Aorta (tissue), 5 donors: ENCODE data around the gene CAMK2D. TPM values are rescaled to one million over a fixed set of nuclear protein-coding genes. Genes with fewer than 3 reads are reported as not detected.

ENCODE experiments used
- ATAC-seq: fragments of 200-7000 bp; cut with Tn5 transposase; one replicate; pipeline ENCODE4 v1.9.1; 2022; ENCODE audit warnings: moderate library complexity; ENCODE audit not compliant: low FRiP score
- DNase-seq, 2 donors: peaks; one replicate each; pipeline ENCODE4 v3.0.0-alpha.2; 2020
- H3K27ac ChIP-seq, 2 donors: one replicate each; pipeline ENCODE4 v1.5.1; 2013; ENCODE audit warnings: low read length in 2 of 2, mild to moderate bottlenecking in 2 of 2, moderate library complexity in 2 of 2, control low read depth in 1 of 2, inconsistent platforms in 1 of 2, low read depth in 1 of 2
- H3K27me3 ChIP-seq, 2 donors: one replicate each; pipeline ENCODE4 v1.6.1; 2013; ENCODE audit warnings: control low read depth in 1 of 2, low read length in 1 of 2, mild to moderate bottlenecking in 1 of 2, moderate library complexity in 1 of 2; ENCODE audit not compliant: insufficient read depth in 2 of 2, control insufficient read depth in 1 of 2
- H3K36me3 ChIP-seq, 2 donors: one replicate each; pipeline ENCODE4 v1.6.1; 2013; ENCODE audit warnings: control low read depth in 1 of 2, low read length in 1 of 2, mild to moderate bottlenecking in 1 of 2; ENCODE audit not compliant: insufficient read depth in 2 of 2, control insufficient read depth in 1 of 2
- H3K4me1 ChIP-seq, 2 donors: one replicate each; pipeline ENCODE4 v1.6.1; 2013; ENCODE audit warnings: low read length in 2 of 2, control low read depth in 1 of 2, mild to moderate bottlenecking in 1 of 2, moderate library complexity in 1 of 2; ENCODE audit not compliant: insufficient read depth in 2 of 2, control insufficient read depth in 1 of 2
- H3K4me3 ChIP-seq, 2 donors: one replicate each; pipeline ENCODE4 v1.5.1; 2013; ENCODE audit warnings: low read length in 2 of 2, control low read depth in 1 of 2, mild to moderate bottlenecking in 1 of 2
- H3K9me3 ChIP-seq: one replicate; pipeline ENCODE4 v1.6.1; 2013; ENCODE audit warnings: mild to moderate bottlenecking, low read length; ENCODE audit not compliant: control insufficient read depth
- WGBS, 2 donors: extraction: QIAGEN DNeasy Blood & Tissue Kit; methylation state at CpG; one replicate each; pipeline ENCODE4 v1.1.7; 2013; 5-methylcytosine and 5-hydroxymethylcytosine counted together
- intact Hi-C, 2 donors: fragments of 100-400 bp; cut with DNase I; formaldehyde crosslinking; loops; one replicate each; pipeline versions ENCODE4 v1.14.2 to v1.15.0; 2022
- polyA plus RNA-seq, 2 donors: library from polyadenylated mRNA; stranded (reverse); fragments of 200-250 nt; gene quantifications; one replicate each; pipeline ENCODE4 v1.2.3, GENCODE V29; 2013
- total RNA-seq, 2 donors: library from RNA; stranded (reverse); fragmentation: NEBNext Ultra II Directional; extraction: Animal tissue kit (Norgen Biotek cat#: 25700); gene quantifications; one replicate each; pipeline ENCODE4 v1.2.1, GENCODE V29; 2021
- donor health status: healthy with polysubstance abuse.
- donor health status: Bipolar disorder and iron deficiency.
- donor health status: DM: no; HTN: no; CAD: no.
- donor health status: DM: no; HTN: no; CAD: no.
- donor health status: DM: yes; HTN: yes; CAD: no.

The CAMK2D gene
- total and polyA plus RNA-seq, 4 donors: 18.7 to 71.8 (median 37.7) TPM

DNA sequence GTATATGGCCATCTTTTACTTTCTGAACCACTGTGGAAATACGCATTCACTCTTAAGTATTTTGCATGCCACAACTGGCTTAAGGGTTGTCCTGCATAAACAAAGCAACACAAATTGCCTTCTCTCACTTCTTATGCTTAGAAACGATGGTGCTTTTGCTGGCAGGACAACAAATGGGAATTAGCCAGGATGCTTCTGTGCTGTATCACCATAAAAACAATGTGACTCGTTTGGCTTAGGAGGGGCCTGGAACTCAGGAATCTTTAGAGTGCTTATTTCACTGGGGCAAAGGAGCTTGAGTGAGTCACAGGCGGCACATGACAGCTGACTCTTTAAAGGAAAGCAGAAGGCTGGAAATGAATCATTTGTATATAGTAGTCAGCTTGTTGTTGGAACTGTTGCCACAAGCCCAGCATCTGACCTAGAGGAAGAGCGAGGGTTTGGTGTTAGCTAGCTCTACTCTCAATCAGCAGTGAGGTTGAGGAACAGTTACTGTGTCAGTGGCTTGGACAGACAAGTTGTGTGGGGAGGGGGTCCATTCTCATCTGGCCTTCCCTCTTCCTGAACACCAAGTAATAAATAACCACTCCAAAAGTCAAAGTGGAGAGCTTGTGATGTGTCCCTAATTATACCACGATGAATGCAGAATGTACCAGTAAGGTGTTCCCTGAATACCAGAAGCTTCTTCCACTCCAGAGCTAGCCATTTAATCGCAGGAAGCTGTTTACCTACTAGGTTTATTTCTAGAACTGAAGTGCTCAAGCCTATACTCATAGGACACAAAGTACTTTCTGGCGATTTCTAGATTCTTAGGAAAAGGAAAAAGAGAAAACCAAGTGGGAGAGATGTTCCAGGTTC lies 293.1 kb downstream of the CAMK2D start:
- no peaks in the 10 kb centered on the region for H3K9me3 ChIP-seq
- intact Hi-C loops: loop anchor here (2.0 to 10.0 kb wide), 3 partner anchors 24 to 286 kb away; no protein-coding TSS in a partner anchor
- peak; percentile 94 for ATAC-seq
- no peaks in the 10 kb centered on the region for H3K27me3 ChIP-seq
- peaks cover 3 to 7% of the 10 kb centered on the region in 2 donors for H3K4me1 ChIP-seq
- peak; percentile 91 to 92 for DNase-seq
- H3K36me3 ChIP-seq: no peaks in the 10 kb centered on the region
- peak overlapping the region in 1 of 2 donors; percentile 26 for H3K4me3 ChIP-seq
- WGBS, 2 donors: 11% methylated on average over 8 of the region's 8 CpGs
- H3K27ac ChIP-seq: peak overlapping the region; percentile 94 to 97

- peaks cover 2 to 7% of the 10 kb centered on the region in 2 donors for H3K4me1 ChIP-seq
- no peaks in the 10 kb centered on the region for H3K27me3 ChIP-seq
- intact Hi-C loops: loop anchor here in 1 of 2 donors (5.0 to 10.0 kb wide), 2 partner anchors 70 to 287 kb away; no protein-coding TSS in a partner anchor
- H3K4me3 ChIP-seq: no peak overlapping the region
- peak overlapping the region in 1 of 2 donors; percentile 97 for H3K27ac ChIP-seq
- WGBS, 2 donors: 15 to 18% methylated on average over 2 of the region's 2 CpGs
- DNase-seq: no peak
- H3K36me3 ChIP-seq: no peaks in the 10 kb centered on the region
- H3K9me3 ChIP-seq: no peaks in the 10 kb centered on the region
- peak; percentile 52 for ATAC-seq
Measured at GRCh38 chr4:113467581-113467980, 294.0 kb downstream of the CAMK2D start.

GRCh38 chr4:113462286-113462685 lies 299.3 kb downstream of the CAMK2D start:
- H3K27ac ChIP-seq: no peak overlapping the region
- H3K4me1 ChIP-seq: no peaks in the 10 kb centered on the region
- H3K27me3 ChIP-seq: no peaks in the 10 kb centered on the region
- DNase-seq (no peak), ATAC-seq (no peak)
- 99 to 100% methylated on average over 1 of the region's 1 CpG for WGBS, 2 donors
- no peaks in the 10 kb centered on the region for H3K36me3 ChIP-seq
- intact Hi-C loops: loop anchor here in 1 of 2 donors (10.0 kb wide), 1 partner anchor 293 kb away; no protein-coding TSS in a partner anchor
- no peak overlapping the region for H3K4me3 ChIP-seq
- no peaks in the 10 kb centered on the region for H3K9me3 ChIP-seq

DNA sequence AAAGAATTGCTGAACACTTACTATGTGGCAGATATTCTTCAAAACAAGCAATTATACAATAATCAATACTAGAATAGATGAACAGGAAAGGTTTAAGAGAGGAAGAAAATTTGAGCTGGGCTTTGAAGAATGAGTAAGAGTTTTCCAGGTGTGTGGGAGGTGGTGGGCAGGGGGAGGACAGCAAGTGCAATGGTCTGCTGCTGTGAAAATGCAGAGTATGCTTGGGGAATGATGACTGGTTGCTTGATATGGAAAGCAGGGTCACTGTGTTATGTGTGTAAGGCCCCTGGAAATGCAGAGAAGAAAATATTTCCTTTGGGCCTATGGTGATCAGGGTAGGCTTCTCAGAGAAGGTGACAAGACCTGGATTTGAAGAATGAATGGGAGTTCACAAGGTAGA lies 300.3 kb downstream of the CAMK2D start:
- H3K4me1 ChIP-seq: no peaks in the 10 kb centered on the region
- no peak for ATAC-seq
- intact Hi-C loops: loop anchor here in 1 of 2 donors (10.0 kb wide), 1 partner anchor 294 kb away; no protein-coding TSS in a partner anchor
- H3K27ac ChIP-seq: no peak overlapping the region
- H3K9me3 ChIP-seq: no peaks in the 10 kb centered on the region
- H3K36me3 ChIP-seq: no peaks in the 10 kb centered on the region
- H3K27me3 ChIP-seq: no peaks in the 10 kb centered on the region
- no peak for DNase-seq
- H3K4me3 ChIP-seq: no peak overlapping the region

GRCh38 chr4:113457886-113458285 lies 303.7 kb downstream of the CAMK2D start:
- intact Hi-C loops: no loop called here
- Histone ChIP-seq H3K9me3 (no peaks in the 10 kb centered on the region), H3K4me1 (no peaks in the 10 kb centered on the region), H3K27ac (no peak overlapping the region), H3K27me3 (no peaks in the 10 kb centered on the region), H3K4me3 (no peak overlapping the region), H3K36me3 (no peaks in the 10 kb centered on the region)
- no peak for DNase-seq
- ATAC-seq: no peak

- DNase-seq: no peak
- no peaks in the 10 kb centered on the region for H3K36me3 ChIP-seq
- H3K4me1 ChIP-seq: no peaks in the 10 kb centered on the region
- H3K27ac ChIP-seq: no peak overlapping the region
- H3K4me3 ChIP-seq: no peak overlapping the region
- 96 to 98% methylated on average over 8 of the region's 8 CpGs for WGBS, 2 donors
- ATAC-seq: no peak
- no peaks in the 10 kb centered on the region for H3K27me3 ChIP-seq
- intact Hi-C loops: no loop called here
- no peaks in the 10 kb centered on the region for H3K9me3 ChIP-seq
Measured at GRCh38 chr4:113457121-113457520, 304.4 kb downstream of the CAMK2D start.

DNA sequence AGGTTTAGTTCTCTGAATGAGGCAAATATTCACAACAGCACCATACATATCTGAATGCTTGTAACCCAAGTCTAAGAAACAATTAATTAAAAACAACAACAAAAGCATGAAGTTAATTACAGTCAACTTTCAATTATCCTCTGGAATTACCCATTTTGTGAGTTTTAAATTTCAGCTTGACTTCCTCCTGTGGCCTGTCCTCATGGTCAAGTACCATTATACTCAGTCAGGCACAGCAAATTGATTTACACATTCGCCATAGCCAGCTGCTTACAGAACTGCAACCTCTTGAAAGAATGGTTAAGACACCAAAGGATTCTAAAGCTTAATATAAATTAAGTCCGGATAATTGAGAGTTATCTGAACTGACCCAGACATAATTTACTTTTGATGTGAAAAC lies 306.5 kb downstream of the CAMK2D start:
- intact Hi-C loops: no loop called here
- Histone ChIP-seq H3K9me3 (no peaks in the 10 kb centered on the region), H3K27me3 (no peaks in the 10 kb centered on the region), H3K27ac (no peak overlapping the region), H3K36me3 (no peaks in the 10 kb centered on the region), H3K4me3 (no peak overlapping the region), H3K4me1 (no peaks in the 10 kb centered on the region)
- WGBS, 2 donors: 84 to 87% methylated on average over 2 of the region's 2 CpGs
- DNase-seq (no peak), ATAC-seq (no peak)

DNA sequence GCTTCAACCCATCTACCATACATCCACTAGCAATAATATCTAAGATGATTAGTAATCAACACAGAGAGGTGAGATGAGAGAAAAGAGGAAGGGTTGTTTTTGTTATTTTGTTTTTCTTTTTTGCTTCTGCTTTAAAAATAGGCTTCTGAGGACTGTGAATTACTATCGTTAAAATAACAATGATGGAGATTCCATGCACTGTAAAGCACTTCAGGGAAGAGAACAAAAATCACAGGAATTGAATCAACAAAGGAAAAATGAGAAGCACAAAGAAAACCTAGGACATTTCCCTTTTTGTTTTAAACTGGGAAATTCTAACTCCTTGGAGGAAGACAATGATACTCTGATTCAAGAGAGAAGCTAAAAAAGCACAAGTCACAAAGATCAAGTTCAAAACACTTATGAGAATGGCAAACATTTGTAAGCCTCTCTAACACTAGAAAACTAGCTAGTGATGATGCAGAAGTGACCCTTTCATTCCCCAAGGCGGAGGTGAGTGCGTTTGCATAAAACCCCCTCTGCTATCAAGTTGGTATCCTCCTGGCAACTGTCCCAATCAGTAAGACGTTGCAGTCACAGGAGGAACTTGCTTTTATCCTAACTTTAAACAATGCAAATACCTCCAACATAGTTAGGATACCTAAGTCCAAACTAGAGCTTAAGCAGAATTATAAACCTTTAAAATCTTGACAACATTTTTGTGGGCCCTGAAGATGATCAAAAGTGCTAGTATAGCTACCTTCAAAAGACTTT lies 308.5 kb downstream of the CAMK2D start:
- H3K27ac ChIP-seq: no peak overlapping the region

More for the DNA sequence above, 308.5 kb downstream of the CAMK2D start:
- 28 to 31% methylated on average over 4 of the region's 4 CpGs for WGBS, 2 donors
- H3K36me3 ChIP-seq: no peaks in the 10 kb centered on the region
- DNase-seq: no peak
- intact Hi-C loops: no loop called here
- no peaks in the 10 kb centered on the region for H3K27me3 ChIP-seq
- no peaks in the 10 kb centered on the region for H3K4me1 ChIP-seq
- ATAC-seq: no peak
- no peak overlapping the region for H3K4me3 ChIP-seq
- no peaks in the 10 kb centered on the region for H3K9me3 ChIP-seq
